ENCODE results near the gene PRUNE2. TPM values are rescaled to one million over a fixed set of nuclear protein-coding genes. Genes with fewer than 3 reads are reported as not detected.

Gene PRUNE2
- polyA plus RNA-seq, 1 of the 3 experiments (the other 2 are of a cell fraction), result 13.0 TPM

- Histone ChIP-seq H3K4me2 (no peak overlapping the region), H3K27ac (ENCODE audit: low read depth in 2 of 2, low read length in 1 of 2) (no peak overlapping the region), H3F3A (replicated peaks; ENCODE audit: insufficient read depth) (no peaks in the 10 kb centered on the region), H3K4me1 (ENCODE audit: control insufficient read depth in 1 of 2, insufficient read depth in 2 of 2, low read depth in 1 of 2, low read length in 1 of 2) (no peaks in the 10 kb centered on the region), H3K4me3 (ENCODE audit: low read depth in 2 of 2, low read length in 1 of 2) (no peak overlapping the region), H3K9me2 (no peaks in the 10 kb centered on the region), H3K9ac (no peak overlapping the region), H3K36me3 (replicated peaks in 1 of 2; ENCODE audit: control insufficient read depth in 1 of 2, insufficient read depth in 2 of 2, low read length in 1 of 2) (no peaks in the 10 kb centered on the region), H4K20me1 (ENCODE audit: insufficient read depth) (no peaks in the 10 kb centered on the region), H2AFZ (ENCODE audit: low read depth) (no peak overlapping the region), H3K79me2 (ENCODE audit: insufficient read depth) (no peaks in the 10 kb centered on the region), H3K27me3 (ENCODE audit: insufficient read depth) (peaks cover 42% of the 10 kb centered on the region), H3K9me3 (no peaks in the 10 kb centered on the region)
- ChIA-PET CTCF (interaction anchor here (0.9 to 4.5 kb wide), 2 partner anchors 206 to 343 kb away, joined by 3 to 32 read pairs; no protein-coding TSS in a partner anchor), POLR2A (no interaction called here)
- WGBS (ENCODE audit: low lambda C conversion rate), result 9% methylated on average over 5 of the region's 5 CpGs
- TF ChIP-seq RXRA (IDR thresholded peaks at IDR 0.05; ENCODE audit: borderline replicate concordance, low read depth) (no peak), IRF3 (IDR thresholded peaks at IDR 0.05; ENCODE audit: low read depth, low read length) (no peak), USF2 (IDR thresholded peaks at IDR 0.05; ENCODE audit: borderline replicate concordance, low read depth, low read length) (no peak)
- no peak for DNase-seq
Measured at GRCh38 chr9:76808636-76809035, 97.3 kb downstream of the PRUNE2 start.

- H3K9ac ChIP-seq, result no peak overlapping the region
- no peaks in the 10 kb centered on the region for H3K9me2 ChIP-seq
- no peak overlapping the region for H3K27ac ChIP-seq (ENCODE audit: low read depth in 2 of 2, low read length in 1 of 2)
- no peak for TF ChIP-seq ZBTB33 (IDR thresholded peaks at IDR 0.05; ENCODE audit: borderline replicate concordance, low read depth)
- TF ChIP-seq EP300 (IDR thresholded peaks at IDR 0.05; ENCODE audit: borderline replicate concordance in 1 of 2, low read depth in 1 of 2, low read length in 1 of 2), result no peak
- TF ChIP-seq TEAD4 (IDR thresholded peaks at IDR 0.05; ENCODE audit: borderline replicate concordance, insufficient read depth), result no peak
- TF ChIP-seq JUND (IDR thresholded peaks at IDR 0.05), result no peak
- no peak for TF ChIP-seq IRF3 (IDR thresholded peaks at IDR 0.05; ENCODE audit: low read depth, low read length)
- TF ChIP-seq NFIC (IDR thresholded peaks at IDR 0.05; ENCODE audit: borderline replicate concordance), result no peak
- no peak for TF ChIP-seq PBX3 (IDR thresholded peaks at IDR 0.05)
- no peak for TF ChIP-seq USF1 (IDR thresholded peaks at IDR 0.05; ENCODE audit: borderline replicate concordance, low read depth)
- TF ChIP-seq POLR2AphosphoS5 (IDR thresholded peaks at IDR 0.05; ENCODE audit: low read depth, low read length), result no peak
- no peak for TF ChIP-seq YY1 (IDR thresholded peaks at IDR 0.05; ENCODE audit: low read depth)
- TF ChIP-seq TCF12 (IDR thresholded peaks at IDR 0.05), result no peak
- no peak for TF ChIP-seq FOXJ3 (CRISPR knock-in tag; IDR thresholded peaks at IDR 0.05)
- TF ChIP-seq MAX (IDR thresholded peaks at IDR 0.05; ENCODE audit: low read depth), result no peak
- no peak for TF ChIP-seq GATA2 (CRISPR knock-in tag; IDR thresholded peaks at IDR 0.05)
- TF ChIP-seq MXI1 (IDR thresholded peaks at IDR 0.05; ENCODE audit: low read depth, low read length), result no peak
- TF ChIP-seq FOXM1 (IDR thresholded peaks at IDR 0.05; ENCODE audit: low read depth), result no peak
- no peak for TF ChIP-seq ELF1 (IDR thresholded peaks at IDR 0.05)
- no peak for TF ChIP-seq GABPA (IDR thresholded peaks at IDR 0.05; ENCODE audit: low read depth)
- H3K4me1 ChIP-seq (ENCODE audit: control insufficient read depth in 1 of 2, insufficient read depth in 2 of 2, low read depth in 1 of 2, low read length in 1 of 2), result no peaks in the 10 kb centered on the region
- peaks cover 47% of the 10 kb centered on the region for H3K27me3 ChIP-seq (ENCODE audit: insufficient read depth)
- no peaks in the 10 kb centered on the region for H4K20me1 ChIP-seq (ENCODE audit: insufficient read depth)
- no peaks in the 10 kb centered on the region for H3K36me3 ChIP-seq (replicated peaks in 1 of 2; ENCODE audit: control insufficient read depth in 1 of 2, insufficient read depth in 2 of 2, low read length in 1 of 2)
- 59% methylated on average over 7 of the region's 7 CpGs for WGBS (ENCODE audit: low lambda C conversion rate)
- H3K9me3 ChIP-seq, result no peaks in the 10 kb centered on the region
- H3K4me2 ChIP-seq, result no peak overlapping the region
- no peak for DNase-seq
- H3K4me3 ChIP-seq (ENCODE audit: low read depth in 2 of 2, low read length in 1 of 2), result no peak overlapping the region
- ChIA-PET POLR2A (no interaction called here), CTCF (no interaction called here)
- no peak overlapping the region for H2AFZ ChIP-seq (ENCODE audit: low read depth)
- H3K79me2 ChIP-seq (ENCODE audit: insufficient read depth), result no peaks in the 10 kb centered on the region
- H3F3A ChIP-seq (replicated peaks; ENCODE audit: insufficient read depth), result no peaks in the 10 kb centered on the region
Measured at GRCh38 chr9:76803762-76804161, 102.2 kb downstream of the PRUNE2 start.
